ENCODE results near the gene VWA3B. TPM values are rescaled to one million over a fixed set of nuclear protein-coding genes. Genes with fewer than 3 reads are reported as not detected.

The VWA3B gene
- polyA plus RNA-seq, 3 donors: not detected

DNA sequence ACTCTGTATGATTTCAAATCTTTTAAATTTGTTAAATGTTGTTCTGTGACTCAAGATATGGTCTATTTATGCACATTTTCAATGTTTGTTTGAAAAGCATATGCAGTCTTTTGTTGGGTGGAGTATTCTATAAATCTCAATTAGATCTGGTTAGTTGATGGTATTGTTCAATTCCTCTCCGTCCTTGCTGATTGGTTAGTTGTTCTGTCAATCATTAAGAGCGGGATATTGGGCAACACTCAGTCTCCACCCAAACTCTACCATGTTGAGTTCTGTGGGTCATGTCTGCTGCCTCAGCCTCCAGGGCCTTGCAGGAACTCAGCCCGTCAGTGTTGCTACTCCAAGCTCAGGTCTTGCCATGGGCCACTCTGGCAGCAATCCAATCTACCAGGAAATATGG is 118.9 kb downstream of the VWA3B start:
- H3K9me3 Mint-ChIP-seq: peaks cover 0 to 6% (median 2%) of the 10 kb centered on the region in 7 donors
- H3K9ac ChIP-seq (ENCODE audit: insufficient read depth, low read length, poor library complexity, severe bottlenecking): no peak overlapping the region
- H3K27ac ChIP-seq (ENCODE audit: low read depth in 1 of 2, low read length in 2 of 2): no peak overlapping the region
- H3K9me3 ChIP-seq (replicated peaks in 1 of 2; ENCODE audit: control insufficient read depth in 1 of 2, insufficient read depth in 1 of 2, low read length in 2 of 2): no peaks in the 10 kb centered on the region
- no peak overlapping the region for H3K4me3 ChIP-seq (replicated peaks in 1 of 3; ENCODE audit: low read depth in 2 of 3, low read length in 3 of 3)
- H3K4me3 Mint-ChIP-seq: no peak overlapping the region
- no peaks in the 10 kb centered on the region for H3K27me3 ChIP-seq (ENCODE audit: control insufficient read depth in 2 of 2, insufficient read depth in 2 of 2, low read length in 2 of 2)
- no peak overlapping the region for H3K4me2 ChIP-seq (replicated peaks; ENCODE audit: extremely low read depth, low read length, poor library complexity, severe bottlenecking)
- DNase-seq: no peak
- peaks cover 5 to 18% (median 18%) of the 10 kb centered on the region in 3 donors for H3K27me3 Mint-ChIP-seq (ENCODE audit: low read depth in 3 of 3)
- H3K79me2 ChIP-seq (ENCODE audit: insufficient read depth, low read length): no peaks in the 10 kb centered on the region
- no CpG with 5 or more reads among the region's 3 CpGs for WGBS (ENCODE audit: insufficient coverage)
- H2AFZ ChIP-seq (ENCODE audit: insufficient read depth, low read depth, low read length, poor library complexity, severe bottlenecking): no peak overlapping the region
- no peaks in the 10 kb centered on the region for H3K36me3 ChIP-seq (replicated peaks in 1 of 2; ENCODE audit: control insufficient read depth in 1 of 2, insufficient read depth in 2 of 2, low read length in 2 of 2)
- H4K20me1 ChIP-seq (ENCODE audit: insufficient read depth, low read length): no peaks in the 10 kb centered on the region
- TF ChIP-seq, protein P1, sequence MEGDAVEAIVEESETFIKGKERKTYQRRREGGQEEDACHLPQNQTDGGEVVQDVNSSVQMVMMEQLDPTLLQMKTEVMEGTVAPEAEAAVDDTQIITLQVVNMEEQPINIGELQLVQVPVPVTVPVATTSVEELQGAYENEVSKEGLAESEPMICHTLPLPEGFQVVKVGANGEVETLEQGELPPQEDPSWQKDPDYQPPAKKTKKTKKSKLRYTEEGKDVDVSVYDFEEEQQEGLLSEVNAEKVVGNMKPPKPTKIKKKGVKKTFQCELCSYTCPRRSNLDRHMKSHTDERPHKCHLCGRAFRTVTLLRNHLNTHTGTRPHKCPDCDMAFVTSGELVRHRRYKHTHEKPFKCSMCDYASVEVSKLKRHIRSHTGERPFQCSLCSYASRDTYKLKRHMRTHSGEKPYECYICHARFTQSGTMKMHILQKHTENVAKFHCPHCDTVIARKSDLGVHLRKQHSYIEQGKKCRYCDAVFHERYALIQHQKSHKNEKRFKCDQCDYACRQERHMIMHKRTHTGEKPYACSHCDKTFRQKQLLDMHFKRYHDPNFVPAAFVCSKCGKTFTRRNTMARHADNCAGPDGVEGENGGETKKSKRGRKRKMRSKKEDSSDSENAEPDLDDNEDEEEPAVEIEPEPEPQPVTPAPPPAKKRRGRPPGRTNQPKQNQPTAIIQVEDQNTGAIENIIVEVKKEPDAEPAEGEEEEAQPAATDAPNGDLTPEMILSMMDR (IDR thresholded peaks at IDR 0.05): no peak
- no peaks in the 10 kb centered on the region for H3K36me3 Mint-ChIP-seq
- H3K4me1 Mint-ChIP-seq: no peaks in the 10 kb centered on the region
- intact Hi-C loops (cut with micrococcal nuclease): no loop called here
- no peaks in the 10 kb centered on the region for H3K4me1 ChIP-seq (ENCODE audit: control insufficient read depth in 1 of 2, insufficient read depth in 2 of 2, low read length in 2 of 2)
- no peak overlapping the region for H3K27ac Mint-ChIP-seq

DNA sequence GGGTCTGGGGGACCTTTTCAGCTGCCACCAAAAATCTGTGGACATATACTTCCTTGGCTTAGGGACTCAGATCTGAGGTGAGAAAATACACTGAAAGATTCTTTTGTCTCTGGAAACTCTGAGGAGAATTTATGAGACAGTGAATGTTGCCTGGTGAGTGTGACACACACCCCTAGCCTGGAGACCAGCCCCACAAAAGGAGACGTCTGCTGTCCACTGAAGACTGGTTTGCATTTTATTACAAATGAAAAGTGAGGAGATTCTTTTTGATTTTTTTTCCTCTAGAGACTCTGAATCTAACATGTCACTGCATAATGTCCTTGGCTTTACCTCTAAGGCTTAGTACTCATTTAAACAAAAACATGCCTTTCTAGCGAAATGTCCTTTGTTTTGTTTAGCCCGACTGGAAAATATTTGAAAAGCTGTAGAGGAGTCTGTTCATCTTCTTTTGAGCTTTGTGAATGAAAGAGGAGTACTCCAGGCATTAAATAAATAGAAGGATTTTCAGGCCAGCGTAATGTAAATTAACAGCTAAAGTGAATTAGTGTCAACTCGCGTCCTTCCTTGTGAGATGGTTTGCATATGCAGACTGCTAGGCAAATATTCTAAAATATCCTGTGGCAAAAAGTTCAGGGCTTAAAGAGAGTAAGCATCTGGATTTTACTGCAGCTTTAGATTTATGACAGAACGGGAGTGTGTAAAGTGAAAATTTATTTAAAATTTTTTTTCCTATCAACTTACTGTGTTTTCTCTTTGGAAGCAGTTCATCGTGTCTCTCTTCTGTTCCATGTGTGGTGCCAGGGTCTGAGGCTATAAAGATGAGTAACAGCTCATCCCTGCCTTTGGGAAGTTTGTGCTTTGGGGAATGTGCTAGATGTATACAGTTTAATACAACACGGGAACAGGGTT is 125.4 kb downstream of the VWA3B start:
- peaks cover 22 to 25% (median 25%) of the 10 kb centered on the region in 3 donors for H3K27me3 Mint-ChIP-seq (ENCODE audit: low read depth in 3 of 3)
- no peaks in the 10 kb centered on the region for H3K36me3 Mint-ChIP-seq
- H3K9me3 ChIP-seq (replicated peaks in 1 of 2; ENCODE audit: control insufficient read depth in 1 of 2, insufficient read depth in 1 of 2, low read length in 2 of 2): no peaks in the 10 kb centered on the region
- TF ChIP-seq, protein P1 (IDR thresholded peaks at IDR 0.05): no peak
- no peak overlapping the region for H3K4me3 ChIP-seq (replicated peaks in 1 of 3; ENCODE audit: low read depth in 2 of 3, low read length in 3 of 3)
- H3K4me1 Mint-ChIP-seq: no peaks in the 10 kb centered on the region
- no peaks in the 10 kb centered on the region for H3K36me3 ChIP-seq (replicated peaks in 1 of 2; ENCODE audit: control insufficient read depth in 1 of 2, insufficient read depth in 2 of 2, low read length in 2 of 2)
- H2AFZ ChIP-seq (ENCODE audit: insufficient read depth, low read depth, low read length, poor library complexity, severe bottlenecking): no peak overlapping the region
- H3K27ac ChIP-seq (ENCODE audit: low read depth in 1 of 2, low read length in 2 of 2): no peak overlapping the region
- H3K79me2 ChIP-seq (ENCODE audit: insufficient read depth, low read length): no peaks in the 10 kb centered on the region
- intact Hi-C loops (cut with micrococcal nuclease): no loop called here
- no peaks in the 10 kb centered on the region for H3K4me1 ChIP-seq (ENCODE audit: control insufficient read depth in 1 of 2, insufficient read depth in 2 of 2, low read length in 2 of 2)
- H3K9me3 Mint-ChIP-seq: peaks cover 0 to 11% (median 4%) of the 10 kb centered on the region in 7 donors
- no peaks in the 10 kb centered on the region for H4K20me1 ChIP-seq (ENCODE audit: insufficient read depth, low read length)
- H3K4me3 Mint-ChIP-seq: peak overlapping the region in 1 of 2 donors; percentile 70
- 83% methylated on average over 2 of the region's 9 CpGs for WGBS (ENCODE audit: insufficient coverage)
- H3K9ac ChIP-seq (ENCODE audit: insufficient read depth, low read length, poor library complexity, severe bottlenecking): no peak overlapping the region
- H3K4me2 ChIP-seq (replicated peaks; ENCODE audit: extremely low read depth, low read length, poor library complexity, severe bottlenecking): no peak overlapping the region
- peaks cover 0 to 4% of the 10 kb centered on the region in 2 donors for H3K27me3 ChIP-seq (ENCODE audit: control insufficient read depth in 2 of 2, insufficient read depth in 2 of 2, low read length in 2 of 2)
- no peak for DNase-seq
- no peak overlapping the region for H3K27ac Mint-ChIP-seq

Data from CD14-positive monocyte (primary cell).